Tibial nerve (tissue), 4 donors: ENCODE data around the gene CHSY3. TPM values are rescaled to one million over a fixed set of nuclear protein-coding genes. Genes with fewer than 3 reads are reported as not detected.
A peak's percentile ranks its signal among the peaks of the same experiment; 100 is the strongest.

Experiments
- DNase-seq, 2 donors: peaks; one replicate each; pipeline ENCODE4 v3.0.0-alpha.2; 2019; ENCODE audit warnings: low spot score in 2 of 2
- H3K27ac ChIP-seq, 4 donors: fragments of 200-600 bp; sonication (generic) in 3 of 4; one replicate each; pipeline ENCODE4 v1.5.1; 2017 to 2019; ENCODE audit warnings: mild to moderate bottlenecking in 1 of 4
- H3K27me3 ChIP-seq, 2 donors: fragments of 200-600 bp; sonication (generic) in 1 of 2; one replicate each; pipeline versions ENCODE4 v1.5.1 to v1.6.0; 2017 to 2019
- H3K36me3 ChIP-seq, 3 donors: fragments of 200-600 bp; sonication (generic); one replicate each; pipeline ENCODE4 v1.5.1; 2018 to 2019
- H3K4me1 ChIP-seq, 4 donors: fragments of 200-600 bp; sonication (generic) in 3 of 4; one replicate each; pipeline ENCODE4 v1.5.1; 2017 to 2019
- H3K4me3 ChIP-seq, 4 donors: fragments of 200-600 bp; sonication (generic) in 3 of 4; one replicate each; pipeline ENCODE4 v1.5.1; 2017 to 2019; ENCODE audit warnings: mild to moderate bottlenecking in 1 of 4, moderate library complexity in 1 of 4
- H3K9me3 ChIP-seq, 4 donors: fragments of 200-600 bp; sonication (generic) in 3 of 4; one replicate each; pipeline ENCODE4 v1.5.1; 2017 to 2019
- CTCF ChIP-seq, 5 experiments: fragments of 200-600 bp in 3 of 5; fragments of 450-650 bp in 2 of 5; sonication (generic) in 3 of 5; IDR thresholded peaks; one replicate each; pipeline ENCODE4 v1.5.1; 2016 to 2019; ENCODE audit warnings: antibody characterized with exemption in 5 of 5, mild to moderate bottlenecking in 3 of 5, moderate library complexity in 2 of 5
- EP300 ChIP-seq, 2 donors: sonication (generic); formaldehyde crosslinking; IDR thresholded peaks; one replicate each; pipeline ENCODE4 v1.6.1; 2017; ENCODE audit warnings: antibody characterized with exemption in 2 of 2, mild to moderate bottlenecking in 1 of 2
- POLR2A ChIP-seq, 2 donors: fragments of 450-650 bp; IDR thresholded peaks; one replicate each; pipeline ENCODE4 v1.6.1; 2017; ENCODE audit warnings: antibody characterized with exemption in 2 of 2, mild to moderate bottlenecking in 2 of 2, moderate library complexity in 2 of 2
- WGBS, 2 donors: methylation state at CpG; one replicate each; pipeline ENCODE4 v1.1.5; 2018; 5-methylcytosine and 5-hydroxymethylcytosine counted together
- total RNA-seq, 4 donors: library from RNA; depleted of rRNA; stranded (reverse); fragments of >200 nt; gene quantifications; one replicate each; pipeline ENCODE4 v1.1.0, GENCODE V29; 2016

The CHSY3 gene
- total RNA-seq, 4 donors from 2014 or later: 3.6 to 11.2 (median 6.2) TPM

- Histone ChIP-seq H3K27me3 (no peaks in the 10 kb centered on the region), H3K9me3 (peaks cover 0 to 19% (median 4%) of the 10 kb centered on the region in 4 donors), H3K36me3 (peaks cover 0 to 12% (median 0%) of the 10 kb centered on the region in 3 donors), H3K27ac (no peak overlapping the region), H3K4me3 (no peak overlapping the region), H3K4me1 (no peaks in the 10 kb centered on the region)
- WGBS, 2 donors: 84 to 86% methylated on average over 3 of the region's 3 CpGs
- TF ChIP-seq EP300 (IDR thresholded peaks at IDR 0.05) (no peak), CTCF (IDR thresholded peaks at IDR 0.05) (no peak)
- DNase-seq: no peak
Measured at GRCh38 chr5:129938077-129938476, 33.8 kb downstream of the CHSY3 start.

GRCh38 chr5:129943936-129944335 is 39.7 kb downstream of the CHSY3 start:
- Histone ChIP-seq H3K27me3 (no peaks in the 10 kb centered on the region), H3K27ac (no peak overlapping the region), H3K36me3 (peaks cover 0 to 2% (median 0%) of the 10 kb centered on the region in 3 donors), H3K4me3 (no peak overlapping the region), H3K9me3 (peaks cover 0 to 3% (median 0%) of the 10 kb centered on the region in 4 donors), H3K4me1 (peaks cover 0 to 12% (median 0%) of the 10 kb centered on the region in 4 donors)
- no peak for DNase-seq
- TF ChIP-seq POLR2A (IDR thresholded peaks at IDR 0.05): no peak
- TF ChIP-seq CTCF (IDR thresholded peaks at IDR 0.05): no peak
- TF ChIP-seq EP300 (IDR thresholded peaks at IDR 0.05): no peak
- WGBS, 2 donors: 45 to 95% methylated on average over 1 of the region's 1 CpG

GRCh38 chr5:129945028-129945427 is 40.8 kb downstream of the CHSY3 start:
- no peaks in the 10 kb centered on the region for H3K9me3 ChIP-seq
- peaks cover 0 to 12% (median 0%) of the 10 kb centered on the region in 4 donors for H3K4me1 ChIP-seq
- no peak overlapping the region for H3K4me3 ChIP-seq
- no peaks in the 10 kb centered on the region for H3K27me3 ChIP-seq
- H3K36me3 ChIP-seq: no peaks in the 10 kb centered on the region
- TF ChIP-seq EP300 (IDR thresholded peaks at IDR 0.05) (peak in 1 of 2 donors; percentile 59), CTCF (IDR thresholded peaks at IDR 0.05) (no peak), POLR2A (IDR thresholded peaks at IDR 0.05) (no peak)
- DNase-seq: peak in 1 of 2 donors; percentile 5
- H3K27ac ChIP-seq: peak overlapping the region in 2 of 4 donors; percentile 19 to 65

- no peak for DNase-seq
- Histone ChIP-seq H3K9me3 (no peaks in the 10 kb centered on the region), H3K4me3 (no peak overlapping the region), H3K27me3 (no peaks in the 10 kb centered on the region), H3K4me1 (peaks cover 0 to 13% (median 0%) of the 10 kb centered on the region in 4 donors), H3K27ac (peak overlapping the region in 2 of 4 donors; percentile 19 to 65), H3K36me3 (no peaks in the 10 kb centered on the region)
- TF ChIP-seq EP300 (IDR thresholded peaks at IDR 0.05) (no peak), CTCF (IDR thresholded peaks at IDR 0.05) (no peak), POLR2A (IDR thresholded peaks at IDR 0.05) (no peak)
- WGBS, 2 donors: 57 to 65% methylated on average over 1 of the region's 1 CpG
Measured at GRCh38 chr5:129945774-129946270, 41.6 kb downstream of the CHSY3 start.

- H3K9me3 ChIP-seq: peaks cover 0 to 18% (median 1%) of the 10 kb centered on the region in 4 donors
- no peak overlapping the region for H3K27ac ChIP-seq
- WGBS, 2 donors: 26 to 32% methylated on average over 2 of the region's 2 CpGs
- H3K4me1 ChIP-seq: peaks cover 0 to 3% (median 0%) of the 10 kb centered on the region in 4 donors
- TF ChIP-seq EP300 (IDR thresholded peaks at IDR 0.05) (no peak), CTCF (IDR thresholded peaks at IDR 0.05) (no peak), POLR2A (IDR thresholded peaks at IDR 0.05) (no peak)
- DNase-seq: no peak
- no peaks in the 10 kb centered on the region for H3K36me3 ChIP-seq
- no peak overlapping the region for H3K4me3 ChIP-seq
- no peaks in the 10 kb centered on the region for H3K27me3 ChIP-seq
Measured at GRCh38 chr5:129951039-129951438, 46.8 kb downstream of the CHSY3 start.
